Activated CD4-positive, alpha-beta T cell treated with anti-CD3 and anti-CD28 coated beads, Interleukin-2, amount 50 U/mL, for 16 hours (primary cell): ENCODE measurements around the gene MRPL18.
"Not testable (repeated sequence)": the region's sequence is repeated elsewhere in the genome, so short reads cannot be mapped to it uniquely, and the experiment has no call there.

Source experiments
- DNase-seq: peaks from one replicate; pipeline ENCODE4 v3.0.0-alpha.2; 2020

MRPL18 gene

DNA sequence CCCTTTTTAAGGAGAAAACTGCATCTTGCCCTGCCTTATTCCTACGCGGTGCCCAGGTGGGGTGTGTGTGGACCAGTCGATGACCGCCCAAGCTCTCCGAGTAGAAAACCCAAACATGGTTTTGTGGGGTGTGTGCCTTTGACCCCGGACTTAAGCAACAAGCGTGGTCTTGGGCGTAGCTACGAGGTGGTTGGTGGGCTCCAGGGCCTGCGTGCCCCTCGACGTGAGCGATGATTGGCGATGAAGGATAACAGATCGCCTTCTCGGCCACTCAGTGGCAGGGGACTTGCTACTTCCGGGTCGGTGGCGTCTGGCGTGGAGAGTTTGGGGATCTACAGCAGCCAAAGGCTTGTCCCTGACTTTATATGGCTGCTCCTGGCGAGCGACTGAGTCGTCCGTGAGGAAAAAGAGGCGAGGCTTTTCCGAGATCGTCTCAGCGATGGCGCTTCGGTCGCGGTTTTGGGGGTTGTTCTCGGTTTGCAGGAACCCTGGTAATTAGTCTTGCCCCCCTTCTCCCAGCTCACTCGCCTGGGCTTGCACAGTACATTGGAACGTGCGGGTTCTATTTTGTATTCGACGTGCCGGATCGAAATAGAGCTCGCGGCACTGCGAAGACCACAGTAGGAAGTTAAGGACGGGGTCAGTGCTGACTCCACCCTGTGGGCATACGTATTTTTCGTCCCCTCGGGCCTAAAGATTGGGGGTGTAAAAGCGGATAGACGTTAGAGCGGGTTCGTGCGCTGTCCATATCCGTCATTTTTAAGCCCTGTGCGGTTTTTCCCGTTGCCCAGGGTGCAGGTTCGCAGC lies at the start of gene MRPL18:
TSS of gene MRPL18 (plus strand) at position 319 of the 807 bp plus-strand sequence. CDS start at position 440, 121 bp downstream.
- peak; percentile 95 for DNase-seq

DNA sequence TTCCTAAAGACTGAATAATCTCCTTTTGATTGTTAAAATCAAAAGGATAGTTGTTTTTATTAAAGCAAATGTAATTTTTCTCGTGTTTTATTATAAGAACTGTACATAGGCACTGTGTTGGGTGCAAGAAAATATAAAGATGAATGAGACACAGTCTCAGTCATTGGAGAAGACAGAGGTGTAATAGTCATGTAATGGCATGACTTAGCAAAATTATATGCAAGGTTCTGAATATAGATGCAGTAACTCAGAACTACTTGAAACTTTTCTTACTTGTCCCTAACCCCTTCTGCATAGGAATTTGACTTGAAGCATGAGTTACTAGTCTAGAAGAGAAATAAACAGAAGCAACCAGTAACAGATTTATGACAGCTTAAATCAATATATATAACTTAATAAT lies 48.1 kb upstream of the MRPL18 start:
- no peak for DNase-seq

DNA sequence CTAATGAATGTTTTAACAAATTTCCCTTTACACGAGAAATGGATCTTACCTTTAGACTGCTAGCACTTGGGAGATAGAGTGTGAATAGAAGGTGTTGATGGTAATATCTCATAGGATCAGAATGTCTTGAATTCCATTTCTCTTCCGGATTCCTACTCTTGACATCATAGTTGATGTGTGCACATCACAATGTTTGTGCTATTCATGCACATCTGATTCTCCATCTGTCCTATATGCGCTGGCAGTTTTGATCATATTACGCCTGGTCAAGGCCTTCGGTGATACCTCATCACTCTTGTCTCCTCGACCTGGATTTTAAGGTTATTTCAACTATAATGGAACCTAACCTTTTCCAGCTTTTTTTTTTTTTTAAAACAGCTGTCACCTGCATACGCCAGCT lies 45.2 kb upstream of the MRPL18 start:
- no peak for DNase-seq

DNA sequence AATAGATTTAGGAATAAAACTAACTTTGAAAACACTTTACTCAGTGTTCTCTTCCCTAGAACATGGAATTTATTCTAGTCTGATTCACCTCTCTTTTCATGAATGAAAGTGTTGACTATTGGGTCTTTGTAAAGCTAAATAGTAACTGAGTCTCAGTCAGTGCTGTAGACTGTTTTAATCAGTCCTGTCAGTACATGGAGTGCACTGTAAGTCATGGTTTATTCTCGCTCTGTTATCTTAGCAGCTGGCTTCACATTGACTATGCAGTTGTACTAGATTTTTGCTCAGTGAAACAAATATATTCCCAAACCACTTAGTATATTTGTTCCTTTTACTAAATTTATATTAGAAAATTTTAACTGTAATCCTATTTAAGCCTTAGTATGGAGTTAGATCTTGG lies 43.5 kb upstream of the MRPL18 start:
- no peak for DNase-seq

DNA sequence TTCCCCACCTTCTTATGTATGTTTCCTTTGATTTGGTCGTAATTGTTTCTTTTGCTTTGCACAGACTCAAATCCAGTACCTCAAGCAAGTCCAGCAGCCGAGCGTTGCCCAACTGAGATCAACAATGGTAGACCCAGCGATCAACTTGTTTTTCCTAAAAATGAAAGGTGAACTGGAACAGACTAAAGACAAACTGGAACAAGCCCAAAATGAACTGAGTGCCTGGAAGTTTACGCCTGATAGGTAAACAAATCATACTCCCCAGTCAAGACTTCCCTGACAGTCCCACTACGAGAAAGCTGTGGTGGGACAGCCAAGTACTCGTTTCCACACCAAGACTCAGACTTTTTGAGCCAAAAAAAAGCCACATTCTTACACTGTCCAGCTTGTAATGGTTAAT lies 42.1 kb upstream of the MRPL18 start:
- not testable (repeated sequence) for DNase-seq

DNA sequence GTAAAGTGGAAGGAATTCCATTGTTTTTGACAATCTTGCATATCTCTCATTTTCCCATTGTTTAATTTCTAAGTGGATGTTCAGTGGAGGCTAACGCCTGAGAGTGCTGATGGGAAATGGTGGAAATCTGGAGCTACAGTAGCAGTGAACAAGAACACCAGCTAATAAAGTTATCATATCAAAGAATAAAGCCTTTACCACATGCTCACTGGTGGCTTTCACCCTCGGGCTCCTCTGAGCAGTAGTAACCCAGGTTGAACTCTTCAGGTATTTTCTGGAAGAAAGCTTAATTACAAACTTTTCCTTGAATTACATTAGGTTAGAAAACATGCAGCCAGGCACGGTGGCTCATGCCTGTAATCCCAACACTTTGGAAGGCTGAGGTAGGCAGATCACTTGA lies 38.8 kb upstream of the MRPL18 start:
- no peak for DNase-seq

DNA sequence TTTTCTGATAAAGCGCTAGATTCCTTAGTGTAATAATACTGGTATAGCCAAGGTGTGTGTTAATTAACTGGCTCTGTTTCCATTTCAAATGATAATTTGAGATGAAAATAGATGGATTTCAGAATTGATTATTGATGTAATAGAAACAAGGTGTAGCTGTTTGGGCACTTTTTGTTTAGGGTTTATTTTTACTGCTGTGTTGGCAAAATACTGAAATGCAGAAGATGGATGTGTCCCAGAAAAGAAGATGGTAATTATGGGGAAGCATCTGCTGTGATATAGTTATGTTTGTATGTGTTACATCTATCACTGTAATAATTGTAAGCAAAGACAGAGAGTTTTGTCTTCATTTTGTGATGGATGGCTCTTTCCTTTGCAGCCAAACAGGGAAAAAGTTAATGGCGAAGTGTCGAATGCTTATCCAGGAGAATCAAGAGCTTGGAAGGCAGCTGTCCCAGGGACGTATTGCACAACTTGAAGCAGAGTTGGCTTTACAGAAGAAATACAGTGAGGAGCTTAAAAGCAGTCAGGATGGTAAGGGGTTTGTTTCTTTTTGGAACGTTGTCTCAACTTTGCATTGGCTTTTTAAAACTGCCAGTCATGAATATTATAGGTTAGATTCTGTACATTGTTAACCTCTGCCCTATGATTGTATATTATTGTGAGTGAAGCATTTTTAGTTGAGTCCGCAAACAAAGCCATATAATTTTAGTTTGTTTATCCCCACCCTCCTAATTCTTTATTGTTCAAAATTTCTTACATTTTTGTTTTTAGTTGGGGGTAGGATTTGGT lies 37.0 kb upstream of the MRPL18 start:
- DNase-seq: no peak

DNA sequence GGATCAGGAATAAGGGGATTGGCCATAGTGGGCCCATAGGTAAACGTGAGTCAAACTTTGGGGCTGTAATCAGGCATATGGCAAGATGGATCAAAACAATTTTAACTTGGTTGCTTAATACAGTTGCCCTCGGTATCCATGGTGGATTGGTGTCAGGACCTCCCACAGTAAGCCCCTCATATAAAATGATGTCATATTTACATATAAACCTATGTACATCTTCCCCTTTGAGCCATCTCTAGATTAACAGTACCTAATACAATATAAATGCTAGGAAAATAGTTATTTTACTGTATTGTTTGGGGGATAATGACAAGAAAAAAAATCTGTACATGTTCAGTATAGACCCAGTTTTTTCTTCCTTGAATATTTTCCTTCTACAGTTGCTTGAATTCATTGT lies 35.9 kb upstream of the MRPL18 start:
- DNase-seq: no peak

DNA sequence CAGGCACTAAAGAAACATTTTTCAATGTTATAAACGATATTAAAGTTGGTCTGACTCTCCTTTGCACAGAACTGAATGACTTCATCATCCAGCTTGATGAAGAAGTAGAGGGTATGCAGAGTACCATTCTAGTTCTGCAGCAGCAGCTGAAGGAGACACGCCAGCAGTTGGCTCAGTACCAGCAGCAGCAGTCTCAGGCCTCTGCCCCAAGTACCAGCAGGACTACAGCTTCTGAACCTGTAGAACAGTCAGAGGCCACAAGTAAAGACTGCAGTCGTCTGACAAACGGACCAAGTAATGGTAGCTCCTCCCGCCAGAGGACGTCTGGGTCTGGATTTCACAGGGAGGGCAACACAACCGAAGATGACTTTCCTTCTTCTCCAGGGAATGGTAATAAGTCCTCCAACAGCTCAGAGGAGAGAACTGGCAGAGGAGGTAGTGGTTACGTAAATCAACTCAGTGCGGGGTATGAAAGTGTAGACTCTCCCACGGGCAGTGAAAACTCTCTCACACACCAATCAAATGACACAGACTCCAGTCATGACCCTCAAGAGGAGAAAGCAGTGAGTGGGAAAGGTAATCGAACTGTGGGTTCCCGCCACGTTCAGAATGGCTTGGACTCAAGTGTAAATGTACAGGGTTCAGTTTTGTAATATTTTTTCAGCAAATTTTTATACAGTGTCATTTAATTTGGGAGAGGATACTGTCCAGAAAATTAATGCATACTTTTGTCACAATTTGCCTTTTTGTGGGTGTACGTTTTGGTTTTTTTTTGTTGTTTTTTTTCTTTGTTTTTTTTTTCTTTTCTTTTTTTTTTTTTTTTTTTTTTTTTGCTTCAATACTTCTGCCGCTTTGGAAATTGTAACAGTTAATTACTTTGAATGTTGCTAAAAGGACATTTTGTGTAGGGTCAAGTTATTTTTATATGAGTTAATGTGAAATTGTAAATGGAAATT lies 35.0 kb upstream of the MRPL18 start:
- DNase-seq: no peak

DNA sequence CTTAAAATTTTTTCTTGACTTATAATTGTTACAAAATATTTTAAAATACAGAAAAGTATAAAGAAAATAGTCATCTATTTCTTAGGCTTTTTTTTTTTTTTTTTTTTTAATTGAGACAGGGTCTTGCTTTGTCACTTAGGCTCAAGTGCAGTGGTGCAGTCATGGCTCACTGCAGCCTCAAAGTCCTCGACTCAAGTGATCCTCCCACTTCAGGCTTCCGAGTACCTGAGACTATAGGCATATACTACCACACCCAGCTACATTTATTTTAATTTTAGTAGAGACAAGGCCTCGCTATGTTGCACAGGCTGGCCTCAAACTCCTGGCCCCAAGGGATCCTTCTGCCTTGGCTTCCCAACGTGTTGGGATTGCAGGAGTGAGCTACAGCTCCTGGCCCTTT lies 33.8 kb upstream of the MRPL18 start:
- no peak for DNase-seq

DNA sequence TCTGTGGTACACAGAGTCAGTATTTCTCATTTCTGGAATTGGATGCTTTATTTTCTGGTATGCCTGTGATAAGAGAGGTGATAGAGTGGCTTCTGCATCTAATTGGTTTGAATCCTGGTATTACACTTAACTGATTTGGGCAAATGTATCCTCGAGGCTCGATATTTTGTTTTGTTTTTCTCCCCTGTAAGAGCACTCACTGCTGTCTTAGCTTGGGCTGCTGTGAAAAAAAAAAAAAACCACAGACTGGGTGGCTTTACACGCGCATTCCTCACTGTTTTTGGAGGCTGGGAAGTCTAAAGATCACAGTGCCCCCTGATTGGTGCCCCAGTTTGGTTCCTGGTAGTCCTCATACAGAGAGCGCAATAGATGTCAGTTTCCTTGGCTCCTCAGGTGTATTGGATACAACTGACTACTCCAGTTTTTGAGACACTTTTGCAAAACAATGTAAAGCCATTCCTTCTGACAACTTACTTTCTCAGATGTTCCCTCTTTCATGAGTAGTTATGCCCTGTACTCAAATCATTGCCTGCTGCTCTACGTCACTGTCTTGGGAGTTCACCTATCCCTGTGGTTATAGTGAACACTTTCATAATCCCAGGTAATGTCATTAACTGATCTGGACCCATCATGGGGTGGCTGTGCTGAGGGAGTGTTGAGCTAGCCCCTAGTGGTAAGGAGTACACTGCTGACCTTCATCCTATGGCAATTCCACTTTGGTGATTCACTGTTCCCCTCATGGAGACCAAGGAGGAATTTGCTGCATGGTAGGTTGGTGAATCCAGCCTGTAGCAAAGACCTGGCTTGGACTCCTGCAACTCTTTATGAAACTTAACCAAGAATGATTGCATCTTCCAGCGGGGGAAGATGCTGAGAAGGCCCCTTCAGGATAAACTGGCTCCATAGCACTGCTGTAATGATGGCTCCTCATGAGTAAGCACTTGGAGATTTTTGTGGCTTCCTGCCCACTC lies 32.0 kb upstream of the MRPL18 start:
- DNase-seq: no peak

DNA sequence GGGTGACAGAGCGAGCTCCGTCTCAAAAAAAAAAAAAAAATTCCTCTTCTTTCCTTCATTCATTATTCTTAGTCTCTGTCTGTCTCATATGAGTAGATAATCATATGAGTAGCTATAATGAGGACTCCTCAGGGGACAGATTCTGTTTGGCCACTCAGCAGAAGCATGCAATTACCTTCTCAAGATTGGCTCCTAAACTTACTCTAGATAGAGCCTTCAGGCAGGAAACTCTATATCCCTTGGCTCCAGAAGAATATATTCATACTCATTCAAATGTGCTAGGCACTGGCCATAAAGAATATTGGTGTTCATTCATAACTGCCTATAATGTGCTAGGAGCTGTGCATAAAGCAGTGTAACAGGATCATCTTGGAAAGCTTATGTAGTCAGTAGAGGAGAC lies 30.6 kb upstream of the MRPL18 start:
- no peak for DNase-seq

DNA sequence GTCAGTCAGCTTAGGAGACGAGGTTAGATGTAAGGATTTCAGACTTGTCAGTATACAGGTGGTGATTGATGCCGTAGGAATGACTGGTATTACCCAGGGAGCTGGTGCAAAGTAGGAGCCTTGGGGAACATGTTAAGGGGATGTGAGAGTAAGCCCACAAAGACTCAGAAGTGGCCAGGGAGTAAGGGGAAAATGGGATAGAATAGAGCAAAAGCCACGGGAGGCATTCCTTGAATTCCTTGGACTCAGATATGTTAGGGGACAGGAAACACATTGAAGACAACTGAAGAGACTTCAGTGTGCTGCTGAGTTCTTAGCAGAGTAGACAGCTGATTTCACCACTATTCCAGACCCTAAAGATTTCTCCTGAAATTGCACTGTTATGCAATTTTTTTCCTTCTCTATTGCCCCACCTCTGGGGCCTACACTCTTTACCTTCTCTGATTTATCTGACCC lies 29.6 kb upstream of the MRPL18 start:
- DNase-seq: no peak

DNA sequence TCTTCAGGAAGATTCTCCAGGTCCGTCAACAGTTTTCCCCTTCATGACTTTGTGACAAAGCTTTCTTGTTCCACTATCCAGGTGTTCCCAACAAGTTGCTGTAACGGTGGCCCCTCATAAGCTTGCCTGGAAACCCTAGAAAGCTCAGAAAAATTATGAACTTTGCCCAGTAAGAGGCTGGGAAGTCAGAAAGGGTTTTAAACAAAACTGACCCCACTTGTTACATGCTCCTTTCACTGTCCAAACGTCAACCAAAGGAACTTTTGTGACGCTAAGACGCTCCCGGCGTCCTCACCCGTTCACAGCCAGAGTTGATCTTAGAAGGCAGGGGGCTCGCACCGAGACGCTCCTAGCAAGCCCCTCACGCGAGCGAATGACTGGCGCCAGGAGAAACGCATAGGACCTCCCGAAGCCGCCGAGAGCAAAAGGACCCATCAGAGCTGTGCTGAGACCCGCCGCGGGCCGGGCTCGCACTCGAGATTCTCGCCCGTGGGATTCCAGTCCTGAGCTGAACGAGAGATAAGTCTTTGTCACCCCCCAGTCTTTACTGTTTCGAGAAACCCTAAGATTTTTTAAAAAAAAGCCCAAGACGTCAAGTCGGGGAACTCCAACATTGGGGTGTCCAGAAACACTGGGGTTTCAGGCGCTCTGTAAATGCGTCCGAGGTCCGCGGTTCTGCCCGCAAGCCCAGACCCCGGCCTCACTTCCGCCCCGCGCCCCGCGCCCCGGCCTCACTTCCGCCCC lies 29.0 kb upstream of the MRPL18 start:
- no peak for DNase-seq

DNA sequence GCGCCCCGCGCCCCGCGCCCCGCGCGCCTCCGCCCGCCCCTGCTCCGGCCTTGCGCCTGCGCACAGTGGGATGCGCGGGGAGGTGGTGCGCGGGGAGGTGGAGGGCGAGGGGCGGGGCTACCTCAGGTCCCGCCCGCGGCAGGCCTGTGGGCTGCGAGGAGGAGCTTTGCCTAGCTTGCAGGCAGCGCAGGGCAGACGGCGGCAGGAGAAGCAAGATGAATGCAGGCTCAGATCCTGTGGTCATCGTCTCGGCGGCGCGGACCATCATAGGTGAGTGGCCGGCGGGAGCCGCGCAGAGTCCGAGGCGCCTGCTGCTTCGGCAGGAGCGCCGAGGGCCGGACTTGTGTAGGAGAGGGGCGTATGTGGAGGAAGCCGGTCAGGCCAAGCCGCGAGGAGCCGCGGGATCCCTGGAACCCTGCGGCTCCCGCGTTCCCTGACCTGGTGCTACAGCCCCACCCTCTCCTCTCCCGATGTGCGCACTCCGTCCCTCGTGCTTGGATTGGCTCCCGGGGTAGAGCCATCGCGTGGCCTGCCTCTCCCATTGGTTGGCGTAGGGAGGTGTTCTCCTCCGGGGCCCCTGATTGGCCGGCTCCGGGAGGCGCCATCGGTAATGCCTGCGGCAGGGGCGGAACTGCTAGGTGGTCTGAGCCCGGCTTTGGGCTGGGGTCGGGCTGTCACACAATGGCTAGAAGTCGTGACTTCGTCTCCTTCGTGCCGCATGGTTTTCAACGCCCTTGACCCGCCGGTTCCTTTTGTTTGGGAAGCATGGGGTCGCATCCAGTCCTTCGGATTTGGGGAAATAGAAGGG lies 28.2 kb upstream of the MRPL18 start, which contains the start of gene ACAT2:
TSS of gene ACAT2 (plus strand) at position 173 of the 808 bp plus-strand sequence. CDS start at position 216, 43 bp downstream.
- DNase-seq: peak; percentile 97

DNA sequence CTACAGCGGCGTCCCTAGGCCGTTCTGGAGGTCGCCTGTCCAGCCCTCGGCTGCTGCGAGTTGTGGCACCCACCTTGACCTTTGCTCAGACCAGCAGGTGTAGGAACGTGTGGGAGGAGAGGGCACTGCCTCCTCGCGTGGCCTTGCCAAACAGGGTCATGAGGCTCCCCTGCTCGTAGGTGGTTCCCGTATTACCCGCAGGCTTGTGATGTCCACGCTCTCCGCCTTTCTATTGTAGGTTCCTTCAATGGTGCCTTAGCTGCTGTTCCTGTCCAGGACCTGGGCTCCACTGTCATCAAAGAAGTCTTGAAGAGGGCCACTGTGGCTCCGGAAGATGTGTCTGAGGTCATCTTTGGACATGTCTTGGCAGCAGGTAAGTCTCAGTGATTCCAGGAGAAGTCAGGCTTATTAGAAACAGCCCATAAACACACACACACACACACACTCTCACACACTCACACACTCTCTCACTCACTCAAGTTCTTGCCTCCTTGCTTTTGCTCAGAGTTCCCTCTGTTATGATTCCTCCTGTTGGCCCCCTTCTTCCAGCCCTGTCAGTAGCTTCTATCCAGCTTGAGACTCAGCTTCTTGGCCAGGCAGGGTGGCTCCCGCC lies 27.5 kb upstream of the MRPL18 start:
- DNase-seq: no peak

DNA sequence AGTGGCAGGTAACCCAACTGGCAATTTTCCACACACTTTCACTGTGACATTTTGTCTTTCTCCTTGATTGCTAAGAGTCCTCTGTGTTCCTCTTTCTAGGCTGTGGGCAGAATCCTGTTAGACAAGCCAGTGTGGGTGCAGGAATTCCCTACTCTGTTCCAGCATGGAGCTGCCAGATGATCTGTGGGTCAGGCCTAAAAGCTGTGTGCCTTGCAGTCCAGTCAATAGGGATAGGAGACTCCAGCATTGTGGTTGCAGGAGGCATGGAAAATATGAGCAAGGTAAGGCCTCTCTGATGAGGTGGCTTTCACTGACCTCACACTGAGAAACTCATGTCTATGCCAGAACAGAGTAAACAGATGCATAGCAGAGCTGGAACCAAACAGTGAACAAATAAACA lies 23.4 kb upstream of the MRPL18 start:
- DNase-seq: no peak

DNA sequence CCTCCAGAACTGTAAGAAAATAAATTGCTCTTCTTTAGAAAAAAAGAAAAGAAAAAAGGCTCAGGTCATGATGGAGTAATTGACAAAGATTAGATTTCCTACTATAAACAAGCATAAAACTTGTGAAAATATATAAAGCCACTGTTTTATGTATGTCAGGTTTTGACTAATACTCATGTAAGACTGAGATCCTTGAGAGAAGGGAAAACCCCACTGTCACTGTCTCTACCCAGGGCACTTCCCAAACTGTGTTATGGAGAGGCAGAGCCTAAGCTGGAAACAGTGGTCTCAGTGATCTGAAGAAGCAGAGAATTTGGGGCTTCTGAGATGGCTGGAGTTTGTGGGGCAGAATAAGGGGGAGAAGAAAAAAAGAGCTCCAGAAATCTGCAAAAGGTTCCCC lies 20.8 kb upstream of the MRPL18 start:
- DNase-seq: no peak

DNA sequence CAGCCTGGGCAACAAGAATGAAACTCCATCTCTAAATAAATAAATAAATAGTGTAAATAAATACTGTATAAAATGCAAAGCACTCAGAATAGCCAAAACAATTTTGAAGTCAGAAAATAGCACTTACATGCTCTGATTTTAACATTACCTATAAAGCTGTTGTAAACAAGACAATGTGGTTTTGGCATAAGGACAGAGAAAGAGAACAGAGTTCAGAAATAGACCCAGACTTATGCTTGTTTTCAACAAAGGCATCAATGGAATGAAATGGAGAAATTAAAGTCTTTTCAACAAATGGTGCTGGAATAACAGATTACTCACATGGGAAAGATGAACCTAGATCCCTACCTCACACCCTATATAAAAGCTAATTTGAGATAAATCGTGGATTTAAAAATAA lies 18.1 kb upstream of the MRPL18 start:
- DNase-seq: no peak
